Neural progenitor cell (in vitro differentiated cells): ENCODE results near the gene UQCC2. TPM values are rescaled to one million over a fixed set of nuclear protein-coding genes. Genes with fewer than 3 reads are reported as not detected.

Experiments used
- DNase-seq: peaks from one replicate; pipeline ENCODE4 v3.0.0-alpha.2; 2016; ENCODE audit warnings: low spot score
- H2AFZ ChIP-seq: fragments of 200-600 bp; sonication (generic); replicated peaks from 2 replicates; pipeline ENCODE4 v1.6.1; 2016; ENCODE audit warnings: antibody characterized with exemption
- H3F3A ChIP-seq: fragments of 200-600 bp; sonication (generic); 2 replicates; pipeline ENCODE4 v1.6.1; 2016; ENCODE audit warnings: antibody characterized with exemption, low read depth
- H3K27ac ChIP-seq: fragments of 200-600 bp; sonication (generic); 2 replicates; pipeline ENCODE4 v1.5.1; 2016; ENCODE audit warnings: mild to moderate bottlenecking
- H3K27me3 ChIP-seq: fragments of 200-600 bp; sonication (generic); 2 replicates; pipeline ENCODE4 v1.6.1; 2016; ENCODE audit warnings: mild to moderate bottlenecking, moderate library complexity
- H3K36me3 ChIP-seq: fragments of 200-600 bp; sonication (generic); 2 replicates; pipeline ENCODE4 v1.5.1; 2016
- H3K4me1 ChIP-seq: fragments of 200-600 bp; sonication (generic); 2 replicates; pipeline ENCODE4 v1.6.1; 2016; ENCODE audit warnings: mixed run types
- H3K4me2 ChIP-seq: fragments of 200-600 bp; sonication (generic); 2 replicates; pipeline ENCODE4 v1.6.1; 2016
- H3K4me3 ChIP-seq: fragments of 200-600 bp; sonication (generic); 2 replicates; pipeline ENCODE4 v1.5.1; 2016
- H3K79me2 ChIP-seq: fragments of 200-600 bp; sonication (generic); 2 replicates; pipeline ENCODE4 v1.6.1; 2016; ENCODE audit warnings: low read depth
- H3K9ac ChIP-seq: fragments of 200-600 bp; sonication (generic); 2 replicates; pipeline ENCODE4 v1.6.1; 2016
- H3K9me3 ChIP-seq: fragments of 200-600 bp; sonication (generic); 2 replicates; pipeline ENCODE4 v1.5.1; 2016; ENCODE audit warnings: low read depth
- H4K20me1 ChIP-seq: fragments of 200-600 bp; sonication (generic); 2 replicates; pipeline ENCODE4 v1.6.1; 2016; ENCODE audit warnings: low read depth
- H3K27ac Mint-ChIP-seq: 3 replicates; pipeline ENCODE4 v1.8.0; 2021; ENCODE audit warnings: mixed read lengths
- H3K27me3 Mint-ChIP-seq: 2 replicates; pipeline ENCODE4 v1.8.0; 2022; ENCODE audit warnings: low read depth, mild to moderate bottlenecking, inconsistent platforms, moderate library complexity, mixed read lengths; ENCODE audit not compliant: insufficient read depth
- H3K36me3 Mint-ChIP-seq: 3 replicates; pipeline ENCODE4 v1.8.0; 2021; ENCODE audit warnings: mixed read lengths
- H3K4me1 Mint-ChIP-seq: 3 replicates; pipeline ENCODE4 v1.8.0; 2021; ENCODE audit warnings: mixed read lengths
- H3K4me3 Mint-ChIP-seq: 3 replicates; pipeline ENCODE4 v1.8.0; 2021; ENCODE audit warnings: mild to moderate bottlenecking, moderate library complexity, mixed read lengths
- H3K9me3 Mint-ChIP-seq: 3 replicates; pipeline ENCODE4 v1.8.0; 2020; ENCODE audit warnings: mixed read lengths
- EZH2 ChIP-seq: fragments of 200-600 bp; sonication (generic); IDR thresholded peaks from 2 replicates; pipeline ENCODE4 v1.6.1; 2017; ENCODE audit warnings: antibody characterized with exemption, mild to moderate bottlenecking, moderate library complexity
- EZH2phosphoT487 ChIP-seq: fragments of 200-600 bp; sonication (generic); IDR thresholded peaks from 2 replicates; pipeline ENCODE4 v1.6.1; 2017; ENCODE audit warnings: antibody characterized with exemption
- total RNA-seq: library from RNA; depleted of rRNA; stranded (reverse); fragments of >200 nt; gene quantifications from 2 replicates; pipeline ENCODE4 v1.2.3, GENCODE V29; 2015; ENCODE audit warnings: low replicate concordance
- TF ChIP-seq, protein P1 (sequence below): fragments of 200-600 bp; sonication (generic); IDR thresholded peaks from 2 replicates; pipeline ENCODE4 v1.5.1; 2017; ENCODE audit warnings: antibody characterized with exemption, mild to moderate bottlenecking

UQCC2 gene
- total RNA-seq, 1 donor from 2014 or later = 95.9 TPM

DNA sequence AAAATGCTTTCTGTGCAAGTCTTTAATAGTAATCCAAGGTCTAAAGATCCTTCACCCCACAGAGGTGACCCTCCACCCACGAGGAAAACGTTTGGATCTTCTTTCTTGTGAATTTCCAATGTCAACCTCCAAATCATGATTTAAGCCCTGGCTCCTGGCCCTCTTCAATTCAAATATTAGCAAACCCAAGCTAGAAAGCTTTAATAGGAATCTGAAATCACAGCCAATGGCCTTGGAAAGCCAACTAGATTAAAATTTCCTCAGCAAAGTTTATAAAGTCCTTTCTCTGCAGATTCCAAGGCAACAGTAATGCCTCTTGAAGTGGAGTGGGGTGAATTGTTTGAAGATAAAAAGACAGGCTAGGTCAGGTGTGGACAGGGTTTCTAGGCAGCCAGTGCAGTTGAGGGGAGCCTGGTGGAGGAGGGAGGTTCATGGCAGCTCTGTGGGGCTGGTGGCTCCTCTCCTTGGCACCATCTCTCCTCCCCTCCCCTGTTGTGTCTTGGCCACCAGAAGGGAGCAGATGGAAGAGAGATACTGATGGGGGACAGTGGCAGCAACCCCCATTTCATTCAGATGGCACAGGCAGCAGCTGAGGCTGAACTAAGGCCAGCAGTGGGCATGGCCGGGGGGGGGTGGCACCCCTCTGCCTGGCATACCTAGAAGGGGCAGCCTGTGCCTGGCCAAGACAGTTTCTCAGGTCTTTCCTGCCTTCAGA lies 12.0 kb upstream of the UQCC2 start:
- Histone ChIP-seq H3K27me3 (no peaks in the 10 kb centered on the region), H3K36me3 (no peaks in the 10 kb centered on the region), H3K9me3 (no peaks in the 10 kb centered on the region), H2AFZ (no peak overlapping the region), H4K20me1 (no peaks in the 10 kb centered on the region), H3K9ac (no peak overlapping the region), H3K4me2 (no peak overlapping the region), H3K4me1 (no peaks in the 10 kb centered on the region), H3K79me2 (no peaks in the 10 kb centered on the region), H3K4me3 (no peak overlapping the region), H3F3A (no peaks in the 10 kb centered on the region), H3K27ac (no peak overlapping the region)
- H3K27me3 Mint-ChIP-seq = peaks cover 5% of the 10 kb centered on the region
- no peaks in the 10 kb centered on the region for H3K9me3 Mint-ChIP-seq
- DNase-seq = no peak
- peaks cover 4% of the 10 kb centered on the region for H3K4me1 Mint-ChIP-seq
- TF ChIP-seq, protein P1, sequence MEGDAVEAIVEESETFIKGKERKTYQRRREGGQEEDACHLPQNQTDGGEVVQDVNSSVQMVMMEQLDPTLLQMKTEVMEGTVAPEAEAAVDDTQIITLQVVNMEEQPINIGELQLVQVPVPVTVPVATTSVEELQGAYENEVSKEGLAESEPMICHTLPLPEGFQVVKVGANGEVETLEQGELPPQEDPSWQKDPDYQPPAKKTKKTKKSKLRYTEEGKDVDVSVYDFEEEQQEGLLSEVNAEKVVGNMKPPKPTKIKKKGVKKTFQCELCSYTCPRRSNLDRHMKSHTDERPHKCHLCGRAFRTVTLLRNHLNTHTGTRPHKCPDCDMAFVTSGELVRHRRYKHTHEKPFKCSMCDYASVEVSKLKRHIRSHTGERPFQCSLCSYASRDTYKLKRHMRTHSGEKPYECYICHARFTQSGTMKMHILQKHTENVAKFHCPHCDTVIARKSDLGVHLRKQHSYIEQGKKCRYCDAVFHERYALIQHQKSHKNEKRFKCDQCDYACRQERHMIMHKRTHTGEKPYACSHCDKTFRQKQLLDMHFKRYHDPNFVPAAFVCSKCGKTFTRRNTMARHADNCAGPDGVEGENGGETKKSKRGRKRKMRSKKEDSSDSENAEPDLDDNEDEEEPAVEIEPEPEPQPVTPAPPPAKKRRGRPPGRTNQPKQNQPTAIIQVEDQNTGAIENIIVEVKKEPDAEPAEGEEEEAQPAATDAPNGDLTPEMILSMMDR = no peak
- TF ChIP-seq EZH2 (no peak), EZH2phosphoT487 (no peak)
- no peaks in the 10 kb centered on the region for H3K36me3 Mint-ChIP-seq
- no peak overlapping the region for H3K27ac Mint-ChIP-seq
- no peak overlapping the region for H3K4me3 Mint-ChIP-seq

DNA sequence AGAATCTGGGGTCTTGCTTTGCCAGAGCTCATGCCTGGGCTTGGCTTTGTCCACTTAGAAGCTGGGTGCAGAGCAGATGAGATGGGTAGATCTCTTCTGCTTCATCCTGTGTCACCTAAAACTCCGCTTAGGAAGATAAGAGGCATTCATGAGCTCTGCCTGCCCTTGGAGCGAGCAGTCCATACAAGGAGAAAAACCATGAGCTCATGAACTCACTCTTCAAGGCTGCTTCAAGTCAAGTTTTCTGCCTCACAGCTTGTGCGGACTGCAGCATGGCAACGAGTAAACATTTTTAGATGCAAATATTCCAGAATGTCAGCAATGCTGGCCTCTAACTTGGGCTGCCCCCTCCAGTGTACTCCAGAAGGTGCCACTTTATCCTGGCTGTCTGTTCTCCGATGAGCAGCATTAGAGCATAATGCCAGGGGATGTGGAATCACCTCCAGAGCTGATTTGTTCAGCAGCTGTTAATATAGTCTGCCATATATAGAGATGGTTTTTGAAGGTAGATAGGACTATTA lies 10.7 kb upstream of the UQCC2 start:
- TF ChIP-seq EZH2 (no peak), EZH2phosphoT487 (no peak)
- TF ChIP-seq, protein P1 = no peak
- Mint-ChIP-seq H3K4me3 (no peak overlapping the region), H3K4me1 (peaks cover 4% of the 10 kb centered on the region), H3K27me3 (peaks cover 2% of the 10 kb centered on the region), H3K9me3 (no peaks in the 10 kb centered on the region), H3K36me3 (no peaks in the 10 kb centered on the region), H3K27ac (no peak overlapping the region)
- no peak for DNase-seq
- H3K9me3 ChIP-seq = no peaks in the 10 kb centered on the region
- H3K4me1 ChIP-seq = no peaks in the 10 kb centered on the region
- H3K9ac ChIP-seq = no peak overlapping the region
- H3K27ac ChIP-seq = no peak overlapping the region
- no peaks in the 10 kb centered on the region for H4K20me1 ChIP-seq
- no peaks in the 10 kb centered on the region for H3K79me2 ChIP-seq
- no peak overlapping the region for H3K4me3 ChIP-seq
- no peaks in the 10 kb centered on the region for H3K27me3 ChIP-seq
- H3F3A ChIP-seq = no peaks in the 10 kb centered on the region
- H3K4me2 ChIP-seq = no peak overlapping the region
- H3K36me3 ChIP-seq = no peaks in the 10 kb centered on the region
- no peak overlapping the region for H2AFZ ChIP-seq

DNA sequence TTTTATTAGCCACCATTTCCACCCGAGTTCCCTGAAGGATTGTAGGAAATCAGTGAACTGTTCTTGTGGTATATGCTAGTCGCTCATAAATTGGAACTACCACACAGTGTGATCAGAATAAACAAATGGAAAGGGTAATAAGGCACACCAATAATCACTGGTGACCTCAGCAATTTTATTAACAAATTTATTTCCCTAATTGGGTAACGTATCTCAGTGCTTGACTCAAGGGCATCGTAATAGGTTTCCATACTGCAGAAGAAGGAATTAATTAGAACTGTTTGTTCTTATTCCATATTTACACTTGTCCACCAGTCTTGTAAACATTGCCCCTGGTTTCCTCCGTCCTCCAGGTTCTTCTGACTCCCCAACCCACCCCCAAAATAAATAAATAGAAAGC lies 10.0 kb upstream of the UQCC2 start:
- Histone ChIP-seq H3K4me1 (no peaks in the 10 kb centered on the region), H3K36me3 (no peaks in the 10 kb centered on the region), H3K9me3 (no peaks in the 10 kb centered on the region), H4K20me1 (no peaks in the 10 kb centered on the region), H3F3A (no peaks in the 10 kb centered on the region), H3K27ac (no peak overlapping the region), H3K4me3 (no peak overlapping the region), H3K9ac (no peak overlapping the region), H2AFZ (no peak overlapping the region), H3K27me3 (no peaks in the 10 kb centered on the region), H3K4me2 (no peak overlapping the region), H3K79me2 (no peaks in the 10 kb centered on the region)
- H3K4me1 Mint-ChIP-seq = peaks cover 4% of the 10 kb centered on the region
- H3K36me3 Mint-ChIP-seq = no peaks in the 10 kb centered on the region
- H3K27ac Mint-ChIP-seq = no peak overlapping the region
- H3K4me3 Mint-ChIP-seq = no peak overlapping the region
- H3K9me3 Mint-ChIP-seq = no peaks in the 10 kb centered on the region
- no peak for DNase-seq
- H3K27me3 Mint-ChIP-seq = peaks cover 2% of the 10 kb centered on the region
- TF ChIP-seq EZH2phosphoT487 (no peak), EZH2 (no peak)
- TF ChIP-seq, protein P1 = no peak
